Measurements from ENCODE around the gene ZG16B.

Gene ZG16B

GRCh38 chr16:2845116-2845515 is 15.0 kb downstream of the ZG16B start:
- DNase-seq (ENCODE audit: low spot score), result no peak

GRCh38 chr16:2846511-2847310 is 16.6 kb downstream of the ZG16B start:
- peak; percentile 77 for DNase-seq (ENCODE audit: low spot score)

- no peak for DNase-seq (ENCODE audit: low spot score)
Observed at GRCh38 chr16:2848933-2849725, 19.0 kb downstream of the ZG16B start.

GRCh38 chr16:2852003-2852730 is 22.1 kb downstream of the ZG16B start:
- no peak for DNase-seq (ENCODE audit: low spot score)

DNA sequence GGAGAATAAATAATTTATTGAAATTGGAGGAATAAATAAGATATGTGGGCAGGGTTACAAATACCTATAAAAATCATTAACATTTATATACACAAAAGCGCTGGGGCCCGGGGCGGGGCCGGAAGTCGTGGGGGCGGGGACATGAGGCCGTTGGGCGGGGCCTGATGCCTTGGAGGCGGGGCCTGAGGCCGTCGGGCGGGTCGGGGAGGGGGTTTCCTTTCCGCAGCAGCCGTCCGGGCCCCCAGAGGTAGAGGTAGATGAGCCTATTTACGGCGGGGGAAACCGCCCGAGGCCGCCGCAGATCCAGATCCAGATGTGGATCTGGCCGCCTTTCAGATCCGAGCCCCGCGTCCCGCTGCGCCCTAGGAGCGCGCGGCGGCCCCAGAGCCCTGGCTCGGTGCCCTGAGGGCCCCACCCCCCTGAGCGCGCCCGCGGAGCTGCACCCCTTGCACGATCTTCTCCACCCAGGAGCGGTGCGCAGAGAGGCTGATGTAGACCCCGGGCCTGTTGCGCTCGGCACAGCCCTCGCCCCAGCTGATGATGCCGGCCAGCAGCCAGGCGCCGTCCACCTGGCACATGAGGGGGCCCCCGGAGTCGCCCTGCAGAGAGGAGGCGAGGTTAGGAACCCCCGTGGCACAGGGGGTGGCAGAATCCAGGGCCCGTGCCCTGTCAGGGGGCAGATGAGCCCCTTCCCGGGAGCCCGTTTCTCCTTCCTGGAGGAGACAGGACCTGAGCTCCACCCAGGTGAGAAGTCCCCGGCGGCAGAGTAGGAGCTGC is 22.8 kb downstream of the ZG16B start:
- no peak for DNase-seq (ENCODE audit: low spot score)

GRCh38 chr16:2853531-2854073 is 23.5 kb downstream of the ZG16B start:
- no peak for DNase-seq (ENCODE audit: low spot score)

DNA sequence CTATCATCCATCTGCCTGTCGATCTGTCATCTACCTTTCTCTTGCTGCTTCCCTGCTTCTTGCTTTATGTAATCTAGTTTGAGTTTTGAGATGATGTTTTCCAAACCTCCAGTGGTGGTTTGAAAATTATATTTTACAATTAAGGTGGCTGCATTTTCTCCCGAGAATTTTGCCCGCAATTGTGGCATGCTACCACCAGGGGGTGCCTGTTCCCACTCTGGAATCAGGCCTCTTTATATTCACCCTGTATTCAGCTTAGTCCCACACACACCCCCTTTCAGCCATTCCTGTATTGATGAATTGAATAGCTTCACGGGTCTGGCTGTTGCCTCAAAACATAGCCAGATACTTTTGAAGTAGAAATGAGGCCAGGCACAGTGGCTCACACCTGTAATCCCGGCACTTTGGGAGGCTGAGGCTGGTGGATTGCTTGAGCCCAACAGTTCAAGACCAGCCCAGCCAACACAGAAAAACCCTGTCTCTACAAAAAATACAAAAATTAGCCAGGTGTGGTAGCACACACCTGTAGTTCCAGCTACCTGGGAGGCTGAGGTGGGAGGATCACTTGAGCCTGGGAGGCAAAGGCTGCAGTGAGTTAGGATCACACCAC is 24.7 kb downstream of the ZG16B start:
- no peak for DNase-seq (ENCODE audit: low spot score)

DNA sequence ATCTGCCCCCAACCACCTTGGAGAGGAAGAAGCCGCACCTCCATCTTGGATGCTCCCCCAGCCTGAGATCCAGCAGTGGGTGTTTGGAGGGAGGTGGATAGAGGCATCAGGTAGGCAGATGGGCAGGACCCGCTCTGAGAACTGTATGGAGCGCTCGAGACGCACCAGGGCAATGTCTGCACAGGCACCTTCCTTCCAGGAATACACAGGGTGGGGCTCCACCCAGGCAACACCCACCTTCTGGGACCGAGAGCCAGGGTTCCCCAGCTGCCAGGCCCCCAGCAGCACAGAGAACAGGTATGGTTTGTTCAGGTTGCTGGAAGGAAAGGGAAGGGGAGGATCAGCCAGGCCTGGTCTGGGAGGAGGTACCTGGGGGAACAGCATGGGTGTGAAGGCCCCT is 25.4 kb downstream of the ZG16B start:
- DNase-seq (ENCODE audit: low spot score), result no peak

DNA sequence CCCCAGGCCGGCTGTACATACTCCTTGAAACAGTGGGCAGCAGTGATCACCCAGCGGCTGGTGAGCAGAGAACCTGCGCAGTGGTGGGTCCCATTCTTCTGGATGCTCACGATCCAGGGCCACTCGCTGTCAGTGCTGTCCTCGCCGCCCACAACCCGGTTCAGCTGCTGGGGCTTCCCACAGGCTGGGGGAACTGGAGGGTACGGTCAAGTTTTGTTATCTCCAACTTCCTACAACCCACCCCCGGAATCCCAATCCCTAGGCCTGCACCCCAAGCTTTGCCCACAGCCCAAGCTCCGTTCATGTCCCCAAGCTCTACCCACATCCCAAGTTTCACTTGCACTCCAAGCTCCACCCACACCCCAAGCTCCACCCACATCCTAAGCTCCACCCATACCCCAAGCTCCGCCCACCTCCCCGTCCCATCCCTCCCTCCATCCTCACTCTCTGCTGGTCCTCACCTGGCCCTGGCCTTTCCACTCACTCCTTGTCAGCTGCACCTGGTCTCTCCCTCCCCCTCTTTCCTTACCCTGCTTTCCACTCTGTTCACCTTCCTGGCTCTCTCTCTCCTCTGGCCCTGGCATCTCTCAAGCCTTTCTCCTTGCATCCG is 26.1 kb downstream of the ZG16B start:
- DNase-seq (ENCODE audit: low spot score), result peak; percentile 62

- no peak for DNase-seq (ENCODE audit: low spot score)
Observed at GRCh38 chr16:2856686-2857450, 26.8 kb downstream of the ZG16B start.

DNA sequence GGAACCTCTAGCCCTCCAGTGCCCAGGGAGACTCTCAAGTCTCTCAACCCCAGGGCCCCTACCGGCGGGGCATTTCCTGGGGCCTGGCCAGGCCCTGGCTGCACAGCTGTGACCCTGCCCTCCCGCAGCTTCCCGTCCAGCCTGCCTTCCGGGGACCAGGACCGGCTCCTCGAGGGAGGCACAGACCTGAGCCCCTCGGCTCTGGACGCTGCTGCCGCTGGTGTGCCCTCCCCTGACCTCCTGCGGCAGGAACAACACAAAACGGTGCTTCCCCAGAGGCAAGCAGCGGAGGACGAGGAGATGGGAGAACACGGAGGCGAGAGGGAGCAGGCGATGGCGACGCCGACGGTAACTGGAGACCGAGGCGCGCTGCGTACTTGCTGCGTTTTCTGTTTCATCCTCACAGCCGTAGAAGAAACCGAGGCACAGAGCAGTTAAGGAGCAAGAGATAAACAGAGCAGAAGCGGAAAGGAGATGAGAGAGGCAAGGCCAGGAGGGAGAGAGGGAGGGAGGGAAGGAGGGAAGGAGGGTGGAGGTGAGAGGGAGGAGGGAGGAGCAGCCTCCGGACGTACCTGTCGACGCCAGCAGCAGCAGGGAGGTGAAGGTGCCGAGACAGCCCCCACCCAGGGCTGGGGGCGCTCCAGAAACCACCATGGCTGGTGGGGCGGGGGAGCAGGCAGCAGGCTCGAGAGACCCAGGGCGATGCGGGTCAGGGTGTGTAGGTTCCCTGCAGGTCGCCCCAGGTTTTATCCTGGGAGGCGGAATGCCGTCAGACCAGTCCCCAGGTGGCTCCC is 27.5 kb downstream of the ZG16B start, which contains the start of gene PRSS22:
Gene PRSS22 (minus strand): TSS at position 720 of the 794 bp plus-strand sequence. CDS start 66 bp downstream, at position 654.
- DNase-seq (ENCODE audit: low spot score), result peak; percentile 38

DNA sequence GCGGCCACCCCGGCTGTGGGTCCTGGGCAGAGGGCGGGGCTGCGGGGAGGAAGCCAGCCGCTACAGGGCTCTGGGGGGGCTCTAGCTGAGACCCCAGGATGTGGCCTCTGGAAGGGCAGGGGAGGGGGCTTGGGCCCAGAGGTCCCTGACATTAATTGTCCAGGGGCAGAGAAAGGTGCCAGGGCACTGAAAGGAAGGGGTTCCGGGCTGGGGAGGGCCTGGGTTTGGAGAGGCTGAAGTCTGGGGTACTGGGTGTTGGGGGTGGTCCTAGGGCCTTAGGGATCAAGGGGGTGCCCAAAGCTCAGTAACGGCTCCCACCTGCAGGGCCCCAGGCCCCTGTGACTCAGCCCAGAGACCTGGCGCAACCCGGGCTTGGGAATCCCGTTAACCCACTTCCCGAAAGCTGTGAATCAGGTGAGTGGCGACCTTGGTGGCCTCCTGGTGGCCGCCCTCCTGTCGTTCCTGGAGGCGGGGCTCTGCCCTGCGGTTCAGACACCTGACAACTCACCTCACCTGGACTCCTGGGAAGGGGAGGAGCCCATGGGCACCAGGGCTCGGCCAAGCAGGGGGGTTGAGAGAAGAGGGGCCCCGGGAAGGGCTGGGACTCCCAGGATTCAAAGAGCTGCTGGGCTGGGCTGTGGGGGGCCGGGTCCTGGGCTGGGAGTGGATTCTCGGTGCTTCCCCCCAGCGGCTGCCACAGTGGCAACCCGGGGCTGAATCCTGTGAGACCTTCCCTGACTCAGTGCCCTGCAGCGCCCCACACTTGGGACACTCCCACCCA is 28.3 kb downstream of the ZG16B start:
- DNase-seq (ENCODE audit: low spot score), result peak; percentile 95

- no peak for DNase-seq (ENCODE audit: low spot score)
Observed at GRCh38 chr16:2859686-2860265, 29.7 kb downstream of the ZG16B start.

DNA sequence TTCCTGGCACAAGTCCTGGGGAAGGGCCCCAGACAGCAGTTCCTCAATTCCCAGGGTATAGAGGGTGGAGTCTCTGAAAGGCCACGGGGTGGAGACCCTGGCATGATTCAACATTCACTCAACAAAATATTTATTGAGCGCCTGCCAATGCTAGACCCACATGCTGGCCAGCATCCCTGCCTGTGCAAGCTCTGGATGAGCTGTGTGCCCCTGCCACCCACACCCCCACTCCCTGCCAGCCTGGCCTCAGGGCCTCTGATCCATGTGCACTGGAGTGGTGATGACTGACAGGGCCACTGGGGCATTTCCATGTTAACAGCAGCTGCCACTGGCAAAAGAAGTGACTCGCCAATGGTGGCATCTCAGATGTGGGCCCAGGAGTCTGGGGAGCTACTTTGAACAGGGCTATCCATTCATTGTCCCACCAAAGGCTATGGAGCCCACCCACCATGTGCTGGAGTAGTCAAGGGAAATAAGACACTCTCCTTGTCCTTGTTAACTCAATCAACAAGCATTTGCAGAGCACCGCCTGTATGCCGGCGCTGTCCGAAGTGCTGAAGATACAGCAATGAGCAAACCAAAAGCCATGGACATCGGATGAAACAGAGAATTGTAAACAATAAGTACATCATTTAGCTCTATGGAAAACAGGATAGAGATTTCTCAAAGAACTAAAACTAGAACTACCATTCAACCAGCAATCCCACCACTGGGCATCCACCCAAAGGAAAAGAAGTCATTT is 30.9 kb downstream of the ZG16B start:
- no peak for DNase-seq (ENCODE audit: low spot score)

DNA sequence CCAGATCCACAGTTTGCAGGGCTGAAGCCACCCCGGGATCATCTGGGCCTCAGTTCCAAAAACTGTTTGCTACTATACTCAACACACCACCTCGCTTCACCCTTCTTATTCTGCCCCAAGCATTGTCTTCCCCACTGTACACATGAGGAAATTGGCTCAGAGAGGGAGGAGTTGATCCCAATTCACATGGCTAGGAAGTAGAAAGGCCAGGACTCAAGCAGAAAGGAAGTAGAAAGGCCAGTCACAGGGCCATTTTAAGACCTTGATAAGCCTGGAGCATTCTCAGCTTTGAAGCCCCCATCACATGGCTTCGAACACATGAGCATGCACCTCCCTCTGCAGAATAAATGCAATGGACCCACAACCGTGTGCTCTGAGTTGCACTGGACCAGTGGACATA is 35.5 kb downstream of the ZG16B start:
- DNase-seq (ENCODE audit: low spot score), result no peak

- DNase-seq (ENCODE audit: low spot score), result peak; percentile 93
Observed at GRCh38 chr16:2866431-2866830, 36.3 kb downstream of the ZG16B start.

GRCh38 chr16:2867661-2867986 is 37.5 kb downstream of the ZG16B start:
- DNase-seq (ENCODE audit: low spot score), result no peak
